HG02588 (cell line): ENCODE measurements around the gene NDUFB3.
"Not testable (repeated sequence)": the region's sequence is repeated elsewhere in the genome, so short reads cannot be mapped to it uniquely, and the experiment has no call there.

ENCODE experiments used
- ATAC-seq: cut with Tn5 transposase; IDR thresholded peaks from one replicate; pipeline ENCODE4 v1.9.1; 2021; ENCODE audit warnings: mild to moderate bottlenecking, moderate library complexity; ENCODE audit not compliant: unreplicated experiment

NDUFB3 gene

DNA sequence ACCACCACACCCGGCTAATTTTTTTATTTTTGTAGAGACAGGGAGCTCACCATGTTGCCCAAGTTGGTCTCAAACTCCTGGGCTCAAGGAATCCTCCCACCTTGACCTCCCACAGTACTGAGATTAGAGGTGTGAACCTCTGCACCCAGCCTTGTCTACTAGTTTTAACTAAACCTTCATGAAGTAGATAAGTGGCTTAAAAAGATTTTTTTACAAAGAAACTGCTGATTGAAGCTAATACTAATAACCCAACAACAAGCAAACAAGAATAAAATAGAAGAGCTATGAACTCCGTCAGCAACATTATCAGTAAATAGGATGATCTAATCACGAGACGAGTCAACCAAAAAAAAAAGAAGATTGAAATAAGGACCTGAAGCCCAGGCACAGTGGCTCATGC is 18.8 kb downstream of the NDUFB3 start:
- ATAC-seq: no peak

DNA sequence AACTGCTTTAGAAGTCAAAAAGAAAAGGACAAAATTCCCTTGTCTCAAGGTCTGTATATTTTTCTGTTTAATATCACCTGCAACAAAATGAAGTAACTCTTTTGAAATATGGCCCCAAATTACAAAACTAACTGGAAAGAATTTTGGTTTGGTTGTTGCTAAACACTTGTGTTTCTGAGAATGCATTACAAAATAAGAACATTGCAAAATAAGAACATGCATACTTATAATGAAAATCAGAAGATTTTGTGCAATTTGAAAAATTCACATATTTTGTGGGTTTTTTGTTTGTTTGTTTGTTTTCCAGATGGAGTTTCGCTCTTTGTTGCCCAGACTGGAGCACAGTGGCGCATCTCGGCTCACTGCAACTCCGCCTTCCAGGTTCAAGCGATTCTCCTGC is 21.8 kb downstream of the NDUFB3 start:
- ATAC-seq: no peak

- no peak for ATAC-seq
Observed at GRCh38 chr2:201100497-201100896, 28.7 kb downstream of the NDUFB3 start.

DNA sequence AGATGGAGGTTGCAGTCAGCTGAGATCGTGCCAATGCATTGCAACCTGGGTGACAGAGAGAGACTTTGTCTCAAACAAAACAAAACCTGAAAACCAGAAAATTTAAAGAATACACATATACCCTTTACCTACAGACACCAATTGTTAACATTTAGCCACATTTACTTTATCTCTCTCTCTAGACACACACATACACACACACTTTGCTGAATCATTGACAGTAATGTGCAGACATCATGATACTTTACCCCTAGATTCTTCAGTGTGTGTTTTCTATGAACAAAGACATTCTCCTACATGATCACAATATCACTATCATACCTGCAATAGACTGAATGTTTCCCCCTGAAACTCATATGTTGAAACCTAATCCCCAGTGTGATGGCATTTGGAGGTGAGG is 34.0 kb downstream of the NDUFB3 start:
- ATAC-seq: no peak

DNA sequence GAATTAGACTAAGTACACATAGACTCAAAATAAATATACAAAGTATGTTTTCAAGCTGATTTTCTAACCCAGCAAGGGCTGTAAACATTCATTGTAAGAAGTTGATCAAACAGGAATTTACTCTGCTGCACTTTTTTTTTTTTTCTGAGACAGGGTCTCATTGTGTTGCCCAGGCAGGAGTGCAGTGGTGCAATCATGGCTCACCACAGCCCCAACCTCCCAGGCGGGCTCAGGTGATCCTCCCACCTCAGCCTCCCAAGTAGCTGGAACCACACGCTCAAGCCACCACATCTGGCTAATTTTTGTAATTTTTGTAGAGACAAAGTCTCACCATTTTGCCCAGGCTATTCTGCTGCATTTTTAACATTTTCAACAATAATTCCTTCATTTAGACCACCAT is 35.8 kb downstream of the NDUFB3 start:
- ATAC-seq: no peak

- no peak for ATAC-seq
Observed at GRCh38 chr2:201108341-201108740, 36.5 kb downstream of the NDUFB3 start.

DNA sequence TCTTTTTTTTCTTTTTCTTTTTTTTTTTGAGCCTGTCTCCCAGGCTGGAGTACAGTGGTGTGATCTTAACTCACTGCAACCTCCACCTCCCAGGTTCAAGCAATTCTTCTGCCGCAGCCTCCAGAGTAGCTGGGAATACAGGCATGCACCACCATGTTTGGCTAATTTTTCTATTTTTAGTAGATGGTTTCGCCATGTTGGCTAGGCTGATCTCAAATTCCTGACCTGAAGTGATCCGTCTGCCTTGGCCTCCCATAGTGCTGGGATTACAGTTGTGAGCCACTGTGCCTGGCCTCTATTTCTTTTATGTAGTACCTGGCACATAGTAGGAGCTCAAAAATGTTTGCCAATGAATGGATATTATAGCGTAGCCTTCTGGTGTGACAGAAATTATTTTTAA is 37.4 kb downstream of the NDUFB3 start:
- ATAC-seq: no peak

- ATAC-seq: no peak
Observed at GRCh38 chr2:201110615-201111014, 38.8 kb downstream of the NDUFB3 start.

DNA sequence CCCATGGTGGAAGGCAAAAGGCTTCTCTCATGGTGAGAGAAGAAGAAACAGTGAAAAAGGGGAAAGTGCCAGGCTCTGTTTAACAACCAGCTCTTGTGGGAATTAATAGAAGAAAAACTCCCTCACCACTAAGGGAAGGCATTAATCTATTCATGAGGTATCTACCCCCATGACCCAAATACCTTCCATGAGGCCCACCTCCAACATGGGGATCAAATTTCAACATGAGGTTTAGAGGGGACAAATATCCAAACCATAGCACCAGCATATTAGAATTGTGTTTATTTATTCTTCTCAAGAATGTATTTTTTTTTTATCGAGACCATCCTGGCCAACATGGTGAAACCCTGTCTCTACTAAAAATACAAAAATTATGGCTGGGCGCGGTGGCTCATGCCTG is 39.3 kb downstream of the NDUFB3 start:
- no peak for ATAC-seq

- no peak for ATAC-seq
Observed at GRCh38 chr2:201114350-201114749, 42.5 kb downstream of the NDUFB3 start.

GRCh38 chr2:201114846-201115245 is 43.0 kb downstream of the NDUFB3 start:
- no peak for ATAC-seq

DNA sequence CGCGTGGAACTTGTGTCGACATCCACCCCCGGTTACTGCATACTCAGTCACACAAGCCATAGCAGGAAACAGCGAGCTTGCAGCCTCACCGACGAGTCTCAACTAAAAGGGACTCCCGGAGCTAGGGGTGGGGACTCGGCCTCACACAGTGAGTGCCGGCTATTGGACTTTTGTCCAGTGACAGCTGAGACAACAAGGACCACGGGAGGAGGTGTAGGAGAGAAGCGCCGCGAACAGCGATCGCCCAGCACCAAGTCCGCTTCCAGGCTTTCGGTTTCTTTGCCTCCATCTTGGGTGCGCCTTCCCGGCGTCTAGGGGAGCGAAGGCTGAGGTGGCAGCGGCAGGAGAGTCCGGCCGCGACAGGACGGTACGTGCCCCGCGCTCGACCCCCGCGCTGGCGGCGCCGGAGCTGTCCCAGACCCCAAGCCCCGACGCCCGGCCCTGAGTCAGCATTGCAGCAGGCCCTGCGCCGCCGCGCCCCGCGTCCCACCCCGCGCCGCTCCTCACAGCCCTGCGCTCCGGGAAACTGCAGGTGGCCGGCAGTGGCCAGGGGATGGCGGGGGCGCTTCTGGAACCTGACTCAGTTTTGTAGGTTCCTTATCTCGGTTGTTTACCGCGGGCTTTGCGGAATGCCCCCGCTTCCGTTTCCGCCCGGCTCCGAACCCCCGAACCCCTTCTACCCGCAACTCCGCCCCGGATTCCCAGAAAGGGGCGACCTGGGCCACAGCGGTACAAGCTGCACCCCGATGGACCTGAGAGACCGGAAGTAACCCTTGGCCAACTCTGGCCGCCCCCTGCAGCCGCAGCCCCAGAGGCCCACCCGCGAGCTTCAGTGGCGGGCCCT is 44.5 kb downstream of the NDUFB3 start, which contains the start of gene CFLAR:
Gene CFLAR, plus strand, starts transcription at position 50 of the 844 bp plus-strand sequence. CDS start 13,702 bp downstream, outside the sequence.
- peak; percentile 41 for ATAC-seq

DNA sequence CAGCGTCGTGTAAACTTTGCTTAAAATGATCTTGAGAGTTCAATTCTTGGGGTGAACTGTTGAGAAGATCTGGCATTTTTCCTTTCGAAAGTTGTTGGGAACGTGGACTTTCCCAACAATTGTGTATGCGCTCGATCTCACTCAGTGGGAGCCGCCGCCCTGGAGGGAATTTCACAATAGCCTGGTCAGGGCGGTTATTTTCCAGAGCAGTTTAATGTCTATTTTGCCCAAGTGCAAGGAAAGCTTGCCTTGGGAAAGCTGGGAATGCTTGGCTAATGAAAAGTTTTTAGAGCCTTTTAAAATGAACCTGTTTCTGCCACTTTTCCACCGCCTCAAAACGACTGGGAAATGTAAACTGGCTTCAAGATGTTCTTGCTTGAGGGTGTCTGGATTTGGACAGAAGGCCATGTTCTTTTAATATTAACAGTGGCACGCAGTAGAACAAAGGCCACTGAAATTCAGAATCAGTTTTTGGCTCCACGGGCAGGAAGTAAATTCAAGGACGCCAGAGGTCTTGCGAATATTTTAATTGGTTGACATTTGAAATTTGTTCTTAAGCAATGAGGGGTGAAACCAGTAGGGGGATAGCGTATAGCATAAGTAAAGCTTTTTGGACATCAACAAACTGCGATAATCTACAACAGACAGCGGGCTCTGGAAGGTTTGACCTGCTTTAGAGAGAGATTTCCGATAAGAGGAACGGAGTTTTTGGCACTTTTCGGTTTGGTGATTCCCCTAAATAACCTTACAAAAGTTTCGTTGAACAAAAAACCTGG is 45.3 kb downstream of the NDUFB3 start:
- ATAC-seq: no peak

DNA sequence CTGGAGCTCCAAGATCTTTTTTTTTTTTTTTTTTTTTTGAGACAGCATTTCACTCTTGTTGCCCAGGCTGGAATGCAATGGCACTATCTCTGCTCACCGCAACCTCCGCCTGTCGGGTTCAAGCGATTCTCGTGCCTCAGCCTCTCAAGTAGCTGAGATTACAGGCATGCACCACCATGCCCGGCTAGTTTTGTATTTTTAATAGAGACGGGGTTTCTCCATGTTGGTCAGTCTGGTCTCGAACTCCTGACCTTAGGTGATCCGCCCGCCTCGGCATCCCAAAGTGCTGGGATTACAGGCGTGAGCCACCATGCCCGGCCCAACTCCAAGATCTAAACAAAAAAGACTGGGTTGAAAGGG is 45.9 kb downstream of the NDUFB3 start:
- ATAC-seq: not testable (repeated sequence)

DNA sequence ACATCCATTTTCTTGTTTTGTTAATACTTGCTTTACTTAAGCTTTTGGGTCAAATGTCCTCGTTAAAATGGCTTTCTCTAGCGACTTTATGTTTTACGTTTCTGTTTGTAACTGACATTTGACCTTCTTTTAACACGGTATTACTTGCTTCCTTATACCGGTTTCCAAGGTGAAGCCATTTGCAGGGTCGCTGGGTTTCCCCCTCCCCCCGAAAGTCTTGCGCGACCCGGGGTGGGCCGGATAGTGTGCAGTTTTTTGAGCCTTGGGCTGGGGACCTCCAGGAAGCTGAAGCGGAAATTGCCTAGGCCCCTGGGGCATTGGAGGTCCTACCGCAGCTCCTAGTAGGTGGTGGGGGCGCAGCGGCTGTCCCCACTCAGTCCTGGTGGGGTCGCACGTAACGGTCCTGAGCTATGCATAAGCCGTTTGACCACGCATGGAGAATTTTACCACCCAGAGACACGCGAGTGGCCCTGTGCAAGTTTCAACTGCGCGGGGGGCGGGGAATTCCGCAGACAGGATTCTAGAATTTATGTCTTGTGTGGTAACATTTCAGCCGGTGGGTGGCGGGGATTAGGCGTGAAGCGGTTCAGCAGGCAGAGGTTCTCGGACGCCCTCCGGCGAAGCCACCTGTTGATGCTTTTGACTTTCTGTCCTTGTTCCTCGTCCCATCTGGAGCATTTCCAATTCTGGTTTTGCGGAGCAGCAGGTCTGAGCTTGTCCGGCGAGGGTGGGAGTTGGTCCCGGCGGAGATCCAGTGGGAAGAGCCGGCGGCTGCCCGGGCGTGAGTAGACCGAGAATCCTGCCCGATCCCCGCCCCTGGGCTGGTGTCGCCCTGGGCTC is 46.5 kb downstream of the NDUFB3 start:
- peak; percentile 41 for ATAC-seq

- ATAC-seq: no peak
Observed at GRCh38 chr2:201118961-201119854, 47.4 kb downstream of the NDUFB3 start.

DNA sequence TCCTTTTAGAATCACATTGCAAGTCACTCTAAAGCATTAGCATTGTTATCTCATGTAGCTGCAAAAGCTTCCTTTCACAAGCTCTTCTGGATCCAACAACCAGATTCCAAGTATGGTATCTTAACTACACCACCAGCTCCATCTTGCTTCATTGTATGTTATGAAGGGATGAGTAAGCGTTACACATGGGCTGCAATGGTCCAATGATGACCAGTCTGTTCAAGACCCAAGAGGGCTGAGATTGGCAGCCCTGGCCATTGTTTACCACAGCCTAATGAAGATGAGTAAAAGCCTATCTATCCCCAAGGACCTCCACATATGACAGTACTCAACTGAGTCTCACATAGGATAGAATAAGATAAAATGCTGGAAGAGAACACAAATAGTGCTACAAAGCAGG is 50.5 kb downstream of the NDUFB3 start:
- no peak for ATAC-seq

DNA sequence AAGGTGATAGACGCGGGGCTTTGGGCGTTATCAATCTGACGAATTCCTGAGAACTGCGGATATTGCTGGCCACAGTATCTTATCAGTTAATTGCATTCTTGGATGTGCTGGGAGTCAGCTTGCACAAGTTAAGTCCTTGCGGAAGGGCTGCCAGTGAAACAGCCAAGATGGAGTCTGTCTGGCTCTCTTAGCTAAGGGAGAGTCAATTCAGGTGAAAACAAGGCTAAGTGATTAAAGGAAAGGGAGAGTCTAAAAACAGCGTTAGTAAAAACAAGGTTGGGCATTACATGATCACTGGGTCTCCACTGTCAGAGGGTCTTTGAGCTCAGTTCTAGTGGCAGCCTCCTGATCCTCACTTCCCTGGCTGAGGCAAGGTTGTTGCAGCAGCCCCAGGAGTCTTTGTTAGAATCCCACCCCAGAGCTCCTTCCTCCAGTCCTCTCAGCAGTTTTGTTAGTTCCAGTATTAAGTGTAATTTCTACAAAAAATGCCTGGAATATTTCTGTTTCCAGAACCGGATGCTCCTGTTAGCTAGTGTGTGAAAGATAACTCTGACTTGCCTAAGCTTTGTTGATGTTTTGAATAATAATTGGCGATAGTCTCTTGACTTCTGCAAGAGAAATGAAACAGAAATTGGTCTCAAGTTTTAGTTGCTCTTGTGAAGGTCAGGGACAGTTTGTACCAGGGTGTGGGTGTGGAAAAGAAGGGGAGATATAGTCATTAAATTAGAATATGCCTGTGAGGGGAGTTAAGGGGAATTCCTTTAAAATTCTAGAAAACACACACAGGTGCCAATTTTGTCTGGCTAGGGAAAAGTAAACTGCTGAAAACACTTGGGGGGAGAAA is 54.7 kb downstream of the NDUFB3 start:
- ATAC-seq: peak; percentile 24

GRCh38 chr2:201127152-201127511 is 55.3 kb downstream of the NDUFB3 start:
- no peak for ATAC-seq
